Glutamatergic neuron (in vitro differentiated cells): Measurements from ENCODE around the gene GRK4. TPM values are rescaled to one million over a fixed set of nuclear protein-coding genes. Genes with fewer than 3 reads are reported as not detected.

ENCODE experiments used
- DNase-seq: peaks from one replicate; pipeline ENCODE4 v3.0.0; 2022
- H3K27ac Mint-ChIP-seq: one replicate; pipeline ENCODE4 v1.8.0; 2020; ENCODE audit warnings: mild to moderate bottlenecking, mixed read lengths, inconsistent platforms; ENCODE audit not compliant: unreplicated experiment
- H3K27me3 Mint-ChIP-seq: one replicate; pipeline ENCODE4 v1.8.0; 2020; ENCODE audit warnings: mild to moderate bottlenecking, moderate library complexity, mixed read lengths, inconsistent platforms; ENCODE audit not compliant: unreplicated experiment
- H3K36me3 Mint-ChIP-seq: one replicate; pipeline ENCODE4 v1.8.0; 2020; ENCODE audit warnings: mild to moderate bottlenecking, mixed read lengths, inconsistent platforms; ENCODE audit not compliant: unreplicated experiment
- H3K4me1 Mint-ChIP-seq: one replicate; pipeline ENCODE4 v1.8.0; 2020; ENCODE audit warnings: mild to moderate bottlenecking, low read depth, mixed read lengths, inconsistent platforms; ENCODE audit not compliant: unreplicated experiment
- H3K4me3 Mint-ChIP-seq: one replicate; pipeline ENCODE4 v1.8.0; 2020; ENCODE audit warnings: mild to moderate bottlenecking, mixed read lengths, inconsistent platforms; ENCODE audit not compliant: unreplicated experiment
- H3K9me3 Mint-ChIP-seq: one replicate; pipeline ENCODE4 v1.8.0; 2020; ENCODE audit warnings: mild to moderate bottlenecking, moderate library complexity, mixed read lengths, inconsistent platforms; ENCODE audit not compliant: unreplicated experiment
- total RNA-seq: library from RNA; stranded (reverse); fragmentation: NEBNext Ultra II Directional; extraction: Animal tissue kit (Norgen Biotek cat#: 25700); gene quantifications from one replicate; pipeline ENCODE4 v1.2.1, GENCODE V29; 2021; ENCODE audit not compliant: unreplicated experiment
- TF ChIP-seq, protein P1 (sequence below): fragments of 200-600 bp; sonication (generic); IDR thresholded peaks from one replicate; pipeline ENCODE4 v1.5.0; 2021; ENCODE audit not compliant: partially characterized antibody, unreplicated experiment

The GRK4 gene
- total RNA-seq, 1 donor from 2014 or later = 34.5 TPM

DNA sequence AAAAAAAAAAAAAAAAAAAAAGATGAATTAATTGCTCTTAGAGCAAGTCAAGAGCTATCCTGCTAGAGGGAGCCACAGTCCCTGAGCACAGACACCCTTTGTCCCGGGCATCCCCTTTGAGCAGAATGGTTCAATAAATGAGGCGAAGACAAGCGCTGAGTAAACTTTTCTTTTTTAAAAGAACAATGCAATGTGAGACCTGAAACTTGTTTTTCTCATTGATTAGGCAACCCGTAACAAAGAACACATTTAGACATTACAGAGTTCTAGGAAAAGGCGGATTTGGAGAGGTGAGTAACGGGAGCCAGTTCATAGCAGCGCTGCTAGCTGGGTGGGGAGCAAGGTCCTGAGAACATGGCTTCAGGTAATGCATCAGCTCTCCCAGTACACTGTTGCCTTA is 46.1 kb downstream of the GRK4 start:
- Mint-ChIP-seq H3K4me1 (peaks cover 4% of the 10 kb centered on the region), H3K4me3 (no peak overlapping the region), H3K27ac (no peak overlapping the region), H3K27me3 (no peaks in the 10 kb centered on the region), H3K9me3 (peaks cover 3% of the 10 kb centered on the region), H3K36me3 (no peaks in the 10 kb centered on the region)
- DNase-seq = no peak
- TF ChIP-seq, protein P1, sequence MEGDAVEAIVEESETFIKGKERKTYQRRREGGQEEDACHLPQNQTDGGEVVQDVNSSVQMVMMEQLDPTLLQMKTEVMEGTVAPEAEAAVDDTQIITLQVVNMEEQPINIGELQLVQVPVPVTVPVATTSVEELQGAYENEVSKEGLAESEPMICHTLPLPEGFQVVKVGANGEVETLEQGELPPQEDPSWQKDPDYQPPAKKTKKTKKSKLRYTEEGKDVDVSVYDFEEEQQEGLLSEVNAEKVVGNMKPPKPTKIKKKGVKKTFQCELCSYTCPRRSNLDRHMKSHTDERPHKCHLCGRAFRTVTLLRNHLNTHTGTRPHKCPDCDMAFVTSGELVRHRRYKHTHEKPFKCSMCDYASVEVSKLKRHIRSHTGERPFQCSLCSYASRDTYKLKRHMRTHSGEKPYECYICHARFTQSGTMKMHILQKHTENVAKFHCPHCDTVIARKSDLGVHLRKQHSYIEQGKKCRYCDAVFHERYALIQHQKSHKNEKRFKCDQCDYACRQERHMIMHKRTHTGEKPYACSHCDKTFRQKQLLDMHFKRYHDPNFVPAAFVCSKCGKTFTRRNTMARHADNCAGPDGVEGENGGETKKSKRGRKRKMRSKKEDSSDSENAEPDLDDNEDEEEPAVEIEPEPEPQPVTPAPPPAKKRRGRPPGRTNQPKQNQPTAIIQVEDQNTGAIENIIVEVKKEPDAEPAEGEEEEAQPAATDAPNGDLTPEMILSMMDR = no peak

DNA sequence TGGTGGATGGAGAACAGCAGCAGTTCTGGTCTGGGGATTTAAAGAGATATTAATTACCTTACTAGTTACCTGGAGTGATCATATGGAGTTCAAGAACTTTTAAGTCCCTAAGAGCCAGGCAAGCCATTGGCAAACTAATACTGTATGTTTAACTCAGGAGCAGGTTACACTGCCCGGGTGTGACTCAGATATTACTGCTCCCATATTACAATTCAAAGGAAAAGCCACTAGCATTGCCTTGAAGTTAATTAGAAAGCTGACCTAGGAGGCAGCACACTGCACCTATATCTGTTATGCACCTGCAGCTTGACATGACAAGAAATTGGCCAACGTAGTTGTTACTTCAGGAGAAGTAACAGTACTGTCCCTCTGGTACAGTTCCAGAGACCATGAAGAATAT is 47.2 kb downstream of the GRK4 start:
- no peak overlapping the region for H3K27ac Mint-ChIP-seq
- H3K9me3 Mint-ChIP-seq = peaks cover 1% of the 10 kb centered on the region
- no peak for DNase-seq
- H3K36me3 Mint-ChIP-seq = no peaks in the 10 kb centered on the region
- H3K27me3 Mint-ChIP-seq = no peaks in the 10 kb centered on the region
- TF ChIP-seq, protein P1 = no peak
- H3K4me3 Mint-ChIP-seq = no peak overlapping the region
- H3K4me1 Mint-ChIP-seq = peaks cover 4% of the 10 kb centered on the region

DNA sequence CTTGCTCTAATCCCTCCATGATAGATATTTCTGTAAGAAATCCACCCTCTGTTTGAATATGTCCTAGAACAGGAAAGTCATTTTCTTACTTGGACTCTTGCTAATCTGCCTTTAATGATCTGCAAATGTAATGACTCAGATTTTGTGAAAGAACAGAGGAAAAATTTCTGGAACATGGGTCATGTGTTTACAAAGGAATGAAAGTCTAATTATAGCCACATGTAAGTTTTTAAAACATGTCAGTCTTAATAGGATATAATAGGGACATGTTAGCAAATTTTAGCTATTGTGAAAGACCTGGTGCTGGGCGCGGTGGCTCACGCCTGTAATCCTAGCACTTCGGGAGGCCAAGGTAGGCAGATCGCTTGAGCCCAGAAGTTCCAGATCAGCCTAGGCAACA is 47.6 kb downstream of the GRK4 start:
- peaks cover 4% of the 10 kb centered on the region for H3K4me1 Mint-ChIP-seq
- no peak overlapping the region for H3K27ac Mint-ChIP-seq
- TF ChIP-seq, protein P1 = no peak
- H3K4me3 Mint-ChIP-seq = no peak overlapping the region
- H3K9me3 Mint-ChIP-seq = peaks cover 1% of the 10 kb centered on the region
- no peaks in the 10 kb centered on the region for H3K27me3 Mint-ChIP-seq
- DNase-seq = no peak
- H3K36me3 Mint-ChIP-seq = no peaks in the 10 kb centered on the region

DNA sequence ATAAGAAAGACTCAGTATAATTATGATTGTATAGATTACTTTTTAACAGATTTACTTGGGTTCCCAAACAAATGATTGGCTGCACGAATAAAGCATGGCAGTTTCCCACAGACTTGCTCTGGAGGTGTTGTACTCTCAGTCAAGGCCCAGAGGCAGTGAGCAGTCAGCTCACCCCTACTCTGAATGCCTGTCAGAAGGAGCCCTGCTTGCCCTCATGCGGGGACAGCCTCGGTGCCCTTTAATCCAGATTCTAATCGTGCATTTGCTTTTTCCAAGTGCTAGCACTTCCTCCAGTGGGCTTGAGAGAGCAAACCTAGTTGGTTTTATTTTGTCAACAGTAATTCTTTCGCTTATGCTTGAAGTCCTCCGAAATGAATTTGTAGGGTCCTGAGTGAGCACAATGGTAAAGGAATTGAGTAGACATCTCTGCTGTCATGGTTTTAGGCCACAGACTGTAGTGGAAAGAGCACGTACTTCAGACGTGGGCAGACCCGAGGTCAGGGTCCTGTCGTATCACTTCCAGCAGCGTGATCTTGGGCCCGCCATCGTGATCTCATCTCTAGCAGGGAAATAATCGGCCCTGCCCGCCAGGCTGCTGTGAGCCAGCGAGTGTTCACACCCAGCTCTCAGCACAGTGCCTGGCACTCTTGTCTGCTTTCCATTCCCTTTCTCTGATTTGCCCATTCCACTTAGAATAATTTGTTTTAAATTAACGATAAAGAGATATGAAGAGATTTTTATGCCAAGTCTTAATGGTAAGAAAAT is 48.3 kb downstream of the GRK4 start:
- TF ChIP-seq, protein P1 = no peak
- DNase-seq = no peak
- H3K27me3 Mint-ChIP-seq = no peaks in the 10 kb centered on the region
- H3K4me1 Mint-ChIP-seq = peaks cover 4% of the 10 kb centered on the region
- H3K9me3 Mint-ChIP-seq = peaks cover 1% of the 10 kb centered on the region
- no peaks in the 10 kb centered on the region for H3K36me3 Mint-ChIP-seq
- no peak overlapping the region for H3K27ac Mint-ChIP-seq
- H3K4me3 Mint-ChIP-seq = no peak overlapping the region

DNA sequence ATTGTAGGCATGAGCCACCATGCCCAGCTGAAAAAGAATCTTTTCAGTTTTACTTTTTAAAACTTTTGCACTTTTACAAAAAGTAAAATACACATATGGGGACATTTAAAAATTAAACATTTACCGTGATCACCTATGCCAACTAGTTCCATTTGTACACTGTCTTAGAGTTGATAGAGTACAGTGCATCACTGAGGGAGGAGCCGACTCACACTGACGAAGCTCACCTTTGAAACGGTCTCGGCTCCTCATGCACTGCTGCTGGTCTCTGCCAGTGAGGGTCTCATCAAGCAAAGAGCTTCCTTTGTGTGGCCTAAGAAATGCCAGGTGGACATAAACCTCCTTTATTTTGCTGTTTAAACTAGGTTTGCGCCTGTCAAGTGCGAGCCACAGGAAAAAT is 50.0 kb downstream of the GRK4 start:
- Mint-ChIP-seq H3K9me3 (peaks cover 3% of the 10 kb centered on the region), H3K4me3 (no peak overlapping the region), H3K27ac (no peak overlapping the region), H3K4me1 (peaks cover 13% of the 10 kb centered on the region), H3K36me3 (no peaks in the 10 kb centered on the region), H3K27me3 (peaks cover 2% of the 10 kb centered on the region)
- TF ChIP-seq, protein P1 = no peak
- no peak for DNase-seq
